HCT116 (cell line): ENCODE results near the gene NCOR1. TPM values are rescaled to one million over a fixed set of nuclear protein-coding genes. Genes with fewer than 3 reads are reported as not detected.
"Not testable (repeated sequence)": the region's sequence is repeated elsewhere in the genome, so short reads cannot be mapped to it uniquely, and the experiment has no call there.

Source experiments
- ATAC-seq: fragments of 200-7000 bp; cut with Tn5 transposase; 2 replicates; pipeline ENCODE4 v1.9.1; 2020; ENCODE audit warnings: mild to moderate bottlenecking, moderate library complexity
- BruUV-seq: library from RNA; stranded (reverse); fragments of 400-500 nt; replicated peaks from 2 replicates; lab custom pipeline; 2021; lab: Mats Ljungman, UMichigan
- CTCF ChIA-PET: fragments of 300-600 bp; sonication (Branson Sonifier 250); formaldehyde crosslinking; loops from one replicate; lab custom pipeline; 2021; ENCODE audit warnings: antibody characterized with exemption; lab: Charles Lee
- POLR2A ChIA-PET: fragments of 300-600, 350-600 bp; sonication (Branson Sonifier 250); formaldehyde crosslinking; loops from one replicate; lab custom pipeline; 2021; ENCODE audit warnings: antibody characterized with exemption; lab: Charles Lee
- RAD21 ChIA-PET, 2 experiments: fragments of 300-600 bp; sonication (Branson Sonifier 250); formaldehyde crosslinking; loops; one replicate each; lab custom pipeline; 2023; ENCODE audit warnings: low total read pairs in 2 of 2; ENCODE audit not compliant: uncharacterized antibody in 2 of 2, unreplicated experiment in 2 of 2, low non-redundant PET in 1 of 2; lab: Charles Lee
- DNase-seq: peaks from one replicate; pipeline ENCODE4 v3.0.0-alpha.2; 2010; ENCODE audit warnings: low read depth, low spot score
- H2AFZ ChIP-seq: fragments of 200-600 bp; shearing (Covaris generic), sonication (generic); 2 replicates; pipeline ENCODE4 v1.6.1; 2017; ENCODE audit warnings: low read depth, mixed run types, mixed read lengths, antibody characterized with exemption, low read length; ENCODE audit not compliant: poor library complexity, severe bottlenecking
- H3K27ac ChIP-seq: 2 replicates; pipeline ENCODE4 v1.5.1; 2012; ENCODE audit warnings: low read depth, low read length
- H3K27me3 ChIP-seq: fragments of 200-600 bp; sonication (generic); 2 replicates; pipeline ENCODE4 v1.6.1; 2016; ENCODE audit warnings: mixed run types, low read length, mixed read lengths; ENCODE audit not compliant: insufficient read depth
- H3K36me3 ChIP-seq, 2 experiments: fragments of 200-500 bp in 1 of 2; fragments of 200-600 bp in 1 of 2; sonication (Bioruptor generic) in 1 of 2; sonication (generic) in 1 of 2; 2 replicates each; pipeline versions ENCODE4 v1.5.1 to v1.6.1; 2014 to 2016; ENCODE audit warnings: low read length in 2 of 2, inconsistent platforms in 1 of 2, mixed read lengths in 1 of 2, mixed run types in 1 of 2; ENCODE audit not compliant: insufficient read depth in 2 of 2, control insufficient read depth in 1 of 2
- H3K4me1 ChIP-seq, 2 experiments: fragments of 200-600 bp in 1 of 2; sonication (generic) in 1 of 2; 2 replicates each; pipeline versions ENCODE4 v1.5.1 to v1.6.1; 2012 to 2017; ENCODE audit warnings: low read length in 2 of 2, inconsistent platforms in 1 of 2, mild to moderate bottlenecking in 1 of 2, mixed read lengths in 1 of 2, mixed run types in 1 of 2, moderate library complexity in 1 of 2; ENCODE audit not compliant: insufficient read depth in 2 of 2, control insufficient read depth in 1 of 2
- H3K4me2 ChIP-seq: fragments of 200-600 bp; sonication (generic); 2 replicates; pipeline ENCODE4 v1.6.1; 2017; ENCODE audit warnings: mixed run types, low read length, mixed read lengths
- H3K4me3 ChIP-seq, 2 experiments: fragments of 200-600 bp in 1 of 2; sonication (generic) in 1 of 2; replicated peaks in 1 of 2; 2 replicates each; pipeline ENCODE4 v1.5.1; 2011 to 2016; ENCODE audit warnings: low read length in 2 of 2, control low read depth in 1 of 2, low read depth in 1 of 2, mild to moderate bottlenecking in 1 of 2, mixed read lengths in 1 of 2, mixed run types in 1 of 2
- H3K79me2 ChIP-seq: fragments of 200-600 bp; sonication (generic); 2 replicates; pipeline ENCODE4 v1.6.1; 2017; ENCODE audit warnings: mild to moderate bottlenecking, mixed run types, low read length, moderate library complexity, mixed read lengths; ENCODE audit not compliant: insufficient read depth
- H3K9ac ChIP-seq: fragments of 200-600 bp; sonication (generic); 2 replicates; pipeline ENCODE4 v1.6.1; 2016; ENCODE audit warnings: low read length, mixed read lengths
- H3K9me2 ChIP-seq: fragments of 200-600 bp; sonication (generic), shearing (Covaris generic); 2 replicates; pipeline ENCODE4 v1.6.1; 2017; ENCODE audit warnings: mixed run types, mild to moderate bottlenecking, moderate library complexity; ENCODE audit not compliant: insufficient read depth
- H3K9me3 ChIP-seq, 2 experiments: fragments of 200-500 bp in 1 of 2; fragments of 200-600 bp in 1 of 2; sonication (Bioruptor generic) in 1 of 2; sonication (generic) in 1 of 2; 2 replicates each; pipeline ENCODE4 v1.6.1; 2014 to 2017; ENCODE audit warnings: low read length in 2 of 2, mixed read lengths in 2 of 2, inconsistent platforms in 1 of 2, low read depth in 1 of 2, mild to moderate bottlenecking in 1 of 2, mixed run types in 1 of 2, moderate library complexity in 1 of 2; ENCODE audit not compliant: control insufficient read depth in 1 of 2, insufficient read depth in 1 of 2
- H4K20me1 ChIP-seq: fragments of 200-600 bp; sonication (generic), shearing (Covaris generic); 2 replicates; pipeline ENCODE4 v1.6.1; 2017; ENCODE audit warnings: mixed run types, mild to moderate bottlenecking, moderate library complexity; ENCODE audit not compliant: insufficient read depth
- CEBPB ChIP-seq: IDR thresholded peaks from 2 replicates; pipeline ENCODE4 v1.6.1; 2012; ENCODE audit warnings: low read depth
- EGR1 ChIP-seq: IDR thresholded peaks from 2 replicates; pipeline ENCODE4 v1.6.1; 2012; ENCODE audit warnings: low read depth
- ELF1 ChIP-seq: IDR thresholded peaks from 2 replicates; pipeline ENCODE4 v1.6.1; 2012; ENCODE audit warnings: low read depth, borderline replicate concordance
- EZH2phosphoT487 ChIP-seq: fragments of 200-600 bp; IDR thresholded peaks from 2 replicates; pipeline ENCODE4 v1.6.1; 2018; ENCODE audit warnings: antibody characterized with exemption, borderline replicate concordance
- FOSL1 ChIP-seq: IDR thresholded peaks from 2 replicates; pipeline ENCODE4 v1.6.1; 2012; ENCODE audit warnings: low read depth
- JUND ChIP-seq: IDR thresholded peaks from 2 replicates; pipeline ENCODE4 v1.6.1; 2012
- POLR2AphosphoS5 ChIP-seq: IDR thresholded peaks from 2 replicates; pipeline ENCODE4 v1.6.1; 2011; ENCODE audit warnings: mild to moderate bottlenecking, low read depth, low read length, moderate library complexity
- REST ChIP-seq: IDR thresholded peaks from 2 replicates; pipeline ENCODE4 v1.6.1; 2012; ENCODE audit warnings: low read depth
- SP1 ChIP-seq: IDR thresholded peaks from 2 replicates; pipeline ENCODE4 v1.6.1; 2012; ENCODE audit warnings: low read depth
- SRF ChIP-seq: IDR thresholded peaks from 2 replicates; pipeline ENCODE4 v1.6.1; 2012; ENCODE audit warnings: low read depth
- ZNF274 ChIP-seq: fragments of 200-500 bp; sonication (Bioruptor generic); IDR thresholded peaks from 2 replicates; pipeline ENCODE4 v1.6.1; 2014; ENCODE audit warnings: mild to moderate bottlenecking, low read depth, low read length, inconsistent platforms
- intact Hi-C: fragments of 100-400 bp; cut with micrococcal nuclease; formaldehyde crosslinking; loops from 2 replicates; pipeline ENCODE4 v1.10.0; 2022
- total RNA-seq: library from RNA; stranded (reverse); gene quantifications from one replicate; pipeline ENCODE4 v1.2.1, GENCODE V29; 2021; ENCODE audit not compliant: unreplicated experiment

Gene NCOR1
- total RNA-seq, 1 experiment from 2014 or later, result 43.7 TPM

DNA sequence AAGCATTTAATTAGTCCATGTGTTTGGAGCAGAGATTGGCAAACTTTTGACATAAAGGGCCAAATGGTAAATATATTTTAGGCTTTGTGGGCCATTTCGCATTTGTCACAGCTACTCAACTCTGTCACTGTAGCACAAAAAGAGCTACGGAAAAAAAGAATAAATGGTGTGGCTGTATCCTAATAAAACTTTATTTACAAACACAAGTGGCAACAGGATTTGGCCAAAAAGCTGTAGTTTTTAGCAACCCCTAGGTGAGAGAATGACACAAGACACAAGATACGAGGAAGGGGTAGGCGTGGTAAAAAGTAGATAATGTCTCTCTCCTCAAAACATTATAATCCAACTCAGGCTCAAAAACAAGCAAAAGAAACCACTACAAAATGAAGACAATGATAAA, 149.2 kb downstream of the NCOR1 start:
- no peak overlapping the region for H3K9ac ChIP-seq
- H3K4me1 ChIP-seq, result no peaks in the 10 kb centered on the region
- POLR2A ChIA-PET, result no interaction called here
- no peak for ATAC-seq
- H3K4me3 ChIP-seq, result no peak overlapping the region
- DNase-seq, result no peak
- TF ChIP-seq SP1 (no peak), POLR2AphosphoS5 (no peak), EZH2phosphoT487 (no peak), ZNF274 (no peak)
- H3K9me2 ChIP-seq, result no peaks in the 10 kb centered on the region
- no peaks in the 10 kb centered on the region for H4K20me1 ChIP-seq
- RAD21 ChIA-PET, result no interaction called here
- H3K79me2 ChIP-seq, result no peaks in the 10 kb centered on the region
- intact Hi-C loops, result no loop called here
- no TSS peak for BruUV-seq
- H3K27ac ChIP-seq, result no peak overlapping the region
- H3K36me3 ChIP-seq, result peaks cover 34% of the 10 kb centered on the region in 2 experiments
- CTCF ChIA-PET, result no interaction called here
- H3K27me3 ChIP-seq, result no peaks in the 10 kb centered on the region
- H3K4me2 ChIP-seq, result no peak overlapping the region
- H3K9me3 ChIP-seq, result no peaks in the 10 kb centered on the region
- no peak overlapping the region for H2AFZ ChIP-seq

- Histone ChIP-seq H3K36me3 (peaks cover 32 to 36% of the 10 kb centered on the region in 2 experiments), H3K9me2 (no peaks in the 10 kb centered on the region), H3K9me3 (no peaks in the 10 kb centered on the region), H4K20me1 (no peaks in the 10 kb centered on the region), H3K4me3 (no peak overlapping the region), H3K4me1 (no peaks in the 10 kb centered on the region), H3K27me3 (no peaks in the 10 kb centered on the region), H3K4me2 (no peak overlapping the region), H3K79me2 (no peaks in the 10 kb centered on the region), H2AFZ (no peak overlapping the region), H3K9ac (no peak overlapping the region), H3K27ac (no peak overlapping the region)
- no peak for ATAC-seq
- TF ChIP-seq REST, result no peak
- TF ChIP-seq ELF1, result no peak
- TF ChIP-seq JUND, result no peak
- TF ChIP-seq POLR2AphosphoS5, result no peak
- TF ChIP-seq SRF, result no peak
- TF ChIP-seq CEBPB, result no peak
- no peak for TF ChIP-seq EGR1
- TF ChIP-seq FOSL1, result no peak
- no peak for DNase-seq
- ChIA-PET CTCF (no interaction called here), POLR2A (no interaction called here), RAD21 (no interaction called here)
- intact Hi-C loops, result no loop called here
- no TSS peak for BruUV-seq
Measured at GRCh38 chr17:16061631-16062030, 153.7 kb downstream of the NCOR1 start.

GRCh38 chr17:16055139-16055538, 160.2 kb downstream of the NCOR1 start:
- H3K36me3 ChIP-seq, result peaks cover 11 to 18% of the 10 kb centered on the region in 2 experiments; a peak in 3 of 4 replicates
- intact Hi-C loops, BruUV-seq: not testable (repeated sequence)

More at GRCh38 chr17:16055139-16055538, 160.2 kb downstream of the NCOR1 start:
- H3K27me3 ChIP-seq, H4K20me1 ChIP-seq, RAD21 ChIA-PET, POLR2A ChIA-PET, ATAC-seq, H3K4me1 ChIP-seq, H3K4me3 ChIP-seq, CTCF ChIA-PET, H3K4me2 ChIP-seq, H3K27ac ChIP-seq, H2AFZ ChIP-seq, DNase-seq, H3K9me3 ChIP-seq, H3K9ac ChIP-seq, H3K9me2 ChIP-seq: not testable (repeated sequence)
- H3K79me2 ChIP-seq, result peaks cover 23% of the 10 kb centered on the region
